Activated CD8-positive, alpha-beta memory T cell treated with anti-CD3 and anti-CD28 coated beads, Interleukin-2, amount 10 ng/mL, durations not matched to agents 7 days and 5 days (primary cell): ENCODE measurements around the gene MTPN. TPM values are rescaled to one million over a fixed set of nuclear protein-coding genes. Genes with fewer than 3 reads are reported as not detected.

Experiments used
- ATAC-seq: fragments of 150-1000 bp; cut with Tn5 transposase; one replicate; pipeline ENCODE4 v1.10.0; 2021; ENCODE audit warnings: moderate library complexity
- CTCF ChIA-PET: fragments of 350-600 bp; sonication (Branson Sonifier 250); formaldehyde crosslinking; loops from one replicate; lab custom pipeline; 2021; ENCODE audit warnings: antibody characterized with exemption; lab: Charles Lee
- DNase-seq: peaks from one replicate; pipeline ENCODE4 v3.0.0-alpha.2; 2020
- H3K27ac Mint-ChIP-seq: one replicate; pipeline ENCODE4 v1.8.0; 2021; ENCODE audit warnings: mild to moderate bottlenecking, mixed read lengths
- H3K27me3 Mint-ChIP-seq: one replicate; pipeline ENCODE4 v1.8.0; 2021; ENCODE audit warnings: mixed read lengths
- H3K36me3 Mint-ChIP-seq: one replicate; pipeline ENCODE4 v1.8.0; 2021; ENCODE audit warnings: mild to moderate bottlenecking, mixed read lengths
- H3K4me1 Mint-ChIP-seq: one replicate; pipeline ENCODE4 v1.8.0; 2021; ENCODE audit warnings: mixed read lengths
- H3K4me3 Mint-ChIP-seq: one replicate; pipeline ENCODE4 v1.8.0; 2021; ENCODE audit warnings: mild to moderate bottlenecking, moderate library complexity, mixed read lengths
- H3K9me3 Mint-ChIP-seq: one replicate; pipeline ENCODE4 v1.8.0; 2022; ENCODE audit warnings: low read depth, mixed read lengths
- total RNA-seq, 2 experiments: library from RNA; stranded (reverse); gene quantifications; one replicate each; pipeline ENCODE4 v1.2.3, GENCODE V29; 2021

Gene MTPN
- total RNA-seq, 2 experiments from 2014 or later, result 86.1 to 109 TPM

- no peak for DNase-seq
- no peaks in the 10 kb centered on the region for H3K27me3 Mint-ChIP-seq
- H3K9me3 Mint-ChIP-seq, result no peaks in the 10 kb centered on the region
- CTCF ChIA-PET, result no interaction called here
- no peak for ATAC-seq
- no peak overlapping the region for H3K27ac Mint-ChIP-seq
- H3K36me3 Mint-ChIP-seq, result peaks cover 24% of the 10 kb centered on the region
- H3K4me3 Mint-ChIP-seq, result no peak overlapping the region
- H3K4me1 Mint-ChIP-seq, result peaks cover 30% of the 10 kb centered on the region
Measured at GRCh38 chr7:135962802-135963201, 14.4 kb downstream of the MTPN start.

- CTCF ChIA-PET, result no interaction called here
- Mint-ChIP-seq H3K36me3 (peaks cover 26% of the 10 kb centered on the region), H3K9me3 (no peaks in the 10 kb centered on the region), H3K27ac (no peak overlapping the region), H3K27me3 (no peaks in the 10 kb centered on the region), H3K4me3 (no peak overlapping the region), H3K4me1 (peaks cover 16% of the 10 kb centered on the region)
- ATAC-seq (no peak), DNase-seq (no peak)
Measured at GRCh38 chr7:135960709-135961451, 16.3 kb downstream of the MTPN start.

GRCh38 chr7:135959646-135960363, 17.4 kb downstream of the MTPN start:
- CTCF ChIA-PET, result no interaction called here
- Mint-ChIP-seq H3K4me3 (no peak overlapping the region), H3K36me3 (peaks cover 30% of the 10 kb centered on the region), H3K27me3 (no peaks in the 10 kb centered on the region), H3K4me1 (peaks cover 9% of the 10 kb centered on the region), H3K9me3 (no peaks in the 10 kb centered on the region), H3K27ac (no peak overlapping the region)
- no peak for ATAC-seq
- DNase-seq, result no peak

- ATAC-seq (no peak), DNase-seq (no peak)
- H3K4me3 Mint-ChIP-seq, result no peak overlapping the region
- no peaks in the 10 kb centered on the region for H3K27me3 Mint-ChIP-seq
- H3K36me3 Mint-ChIP-seq, result peaks cover 34% of the 10 kb centered on the region
- no peaks in the 10 kb centered on the region for H3K9me3 Mint-ChIP-seq
- H3K4me1 Mint-ChIP-seq, result peaks cover 3% of the 10 kb centered on the region
- CTCF ChIA-PET, result no interaction called here
- H3K27ac Mint-ChIP-seq, result no peak overlapping the region
Measured at GRCh38 chr7:135958173-135958572, 19.0 kb downstream of the MTPN start.

GRCh38 chr7:135957627-135958026, 19.5 kb downstream of the MTPN start:
- peaks cover 2% of the 10 kb centered on the region for H3K4me1 Mint-ChIP-seq
- no peak overlapping the region for H3K27ac Mint-ChIP-seq
- CTCF ChIA-PET, result no interaction called here
- no peaks in the 10 kb centered on the region for H3K27me3 Mint-ChIP-seq
- no peak for ATAC-seq
- H3K4me3 Mint-ChIP-seq, result no peak overlapping the region
- DNase-seq, result no peak
- H3K36me3 Mint-ChIP-seq, result peaks cover 37% of the 10 kb centered on the region
- no peaks in the 10 kb centered on the region for H3K9me3 Mint-ChIP-seq

GRCh38 chr7:135956393-135956792, 20.8 kb downstream of the MTPN start:
- H3K27me3 Mint-ChIP-seq, result no peaks in the 10 kb centered on the region
- no peaks in the 10 kb centered on the region for H3K4me1 Mint-ChIP-seq
- no peak overlapping the region for H3K27ac Mint-ChIP-seq
- peaks cover 39% of the 10 kb centered on the region for H3K36me3 Mint-ChIP-seq
- no peaks in the 10 kb centered on the region for H3K9me3 Mint-ChIP-seq
- no peak for DNase-seq
- no peak for ATAC-seq
- H3K4me3 Mint-ChIP-seq, result no peak overlapping the region
- CTCF ChIA-PET, result no interaction called here

GRCh38 chr7:135950972-135951371, 26.2 kb downstream of the MTPN start:
- H3K27ac Mint-ChIP-seq, result no peak overlapping the region
- DNase-seq, result no peak
- ATAC-seq, result no peak
- H3K4me3 Mint-ChIP-seq, result no peak overlapping the region
- H3K9me3 Mint-ChIP-seq, result no peaks in the 10 kb centered on the region
- CTCF ChIA-PET, result interaction anchor here (1.4 kb wide), 1 partner anchor 16 kb away, joined by 4 read pairs; no protein-coding TSS in a partner anchor
- no peaks in the 10 kb centered on the region for H3K27me3 Mint-ChIP-seq
- H3K4me1 Mint-ChIP-seq, result no peaks in the 10 kb centered on the region
- H3K36me3 Mint-ChIP-seq, result peaks cover 54% of the 10 kb centered on the region

GRCh38 chr7:135950429-135950828, 26.7 kb downstream of the MTPN start:
- H3K36me3 Mint-ChIP-seq, result peaks cover 52% of the 10 kb centered on the region
- CTCF ChIA-PET, result no interaction called here
- H3K4me1 Mint-ChIP-seq, result no peaks in the 10 kb centered on the region
- H3K27ac Mint-ChIP-seq, result no peak overlapping the region
- no peak overlapping the region for H3K4me3 Mint-ChIP-seq
- ATAC-seq (no peak), DNase-seq (no peak)
- no peaks in the 10 kb centered on the region for H3K27me3 Mint-ChIP-seq
- no peaks in the 10 kb centered on the region for H3K9me3 Mint-ChIP-seq

- Mint-ChIP-seq H3K9me3 (no peaks in the 10 kb centered on the region), H3K36me3 (peaks cover 39% of the 10 kb centered on the region), H3K4me1 (no peaks in the 10 kb centered on the region), H3K27ac (no peak overlapping the region), H3K27me3 (no peaks in the 10 kb centered on the region), H3K4me3 (no peak overlapping the region)
- ATAC-seq, result no peak
- no peak for DNase-seq
- CTCF ChIA-PET, result no interaction called here
Measured at GRCh38 chr7:135946289-135947055, 30.7 kb downstream of the MTPN start.

- CTCF ChIA-PET, result no interaction called here
- Mint-ChIP-seq H3K4me1 (peaks cover 2% of the 10 kb centered on the region), H3K4me3 (no peak overlapping the region), H3K9me3 (no peaks in the 10 kb centered on the region), H3K27me3 (no peaks in the 10 kb centered on the region), H3K36me3 (peaks cover 23% of the 10 kb centered on the region), H3K27ac (no peak overlapping the region)
- no peak for DNase-seq
- no peak for ATAC-seq
Measured at GRCh38 chr7:135944753-135945152, 32.4 kb downstream of the MTPN start.

- Mint-ChIP-seq H3K9me3 (no peaks in the 10 kb centered on the region), H3K36me3 (peaks cover 12% of the 10 kb centered on the region), H3K27ac (no peak overlapping the region), H3K4me1 (peaks cover 11% of the 10 kb centered on the region), H3K4me3 (no peak overlapping the region), H3K27me3 (no peaks in the 10 kb centered on the region)
- DNase-seq (no peak), ATAC-seq (no peak)
- CTCF ChIA-PET, result interaction anchor here (1.4 kb wide), 1 partner anchor 41 kb away, joined by 3 read pairs; no protein-coding TSS in a partner anchor
Measured at GRCh38 chr7:135943134-135943879, 33.9 kb downstream of the MTPN start.

GRCh38 chr7:135942614-135943013, 34.5 kb downstream of the MTPN start:
- H3K4me1 Mint-ChIP-seq, result peaks cover 11% of the 10 kb centered on the region
- H3K9me3 Mint-ChIP-seq, result no peaks in the 10 kb centered on the region
- CTCF ChIA-PET, result interaction anchor here (1.4 kb wide), 1 partner anchor 41 kb away, joined by 3 read pairs; no protein-coding TSS in a partner anchor
- DNase-seq (no peak), ATAC-seq (no peak)
- no peaks in the 10 kb centered on the region for H3K27me3 Mint-ChIP-seq
- no peak overlapping the region for H3K27ac Mint-ChIP-seq
- peaks cover 9% of the 10 kb centered on the region for H3K36me3 Mint-ChIP-seq
- no peak overlapping the region for H3K4me3 Mint-ChIP-seq
